Loucy (cell line): ENCODE measurements around the gene MRPS15.

Experiments used
- H2AFZ ChIP-seq: fragments of 200-600 bp; sonication (generic); 2 replicates; pipeline ENCODE4 v1.6.0; 2016; ENCODE audit warnings: antibody characterized with exemption, mild to moderate bottlenecking, low read length, moderate library complexity
- H3F3A ChIP-seq: fragments of 200-600 bp; 2 replicates; pipeline ENCODE4 v1.6.0; 2016; ENCODE audit warnings: antibody characterized with exemption, low read depth, mild to moderate bottlenecking
- H3K27me3 ChIP-seq: fragments of 200-600 bp; sonication (generic); 2 replicates; pipeline ENCODE4 v1.6.1; 2014; ENCODE audit warnings: low read length, mild to moderate bottlenecking; ENCODE audit not compliant: insufficient read depth, poor library complexity, severe bottlenecking
- H3K36me3 ChIP-seq: fragments of 200-600 bp; sonication (generic); 2 replicates; pipeline ENCODE4 v1.6.1; 2016; ENCODE audit warnings: low read length; ENCODE audit not compliant: insufficient read depth
- H3K4me1 ChIP-seq: fragments of 200-600 bp; sonication (generic); 2 replicates; pipeline ENCODE4 v1.5.1; 2014; ENCODE audit warnings: low read length, mild to moderate bottlenecking; ENCODE audit not compliant: insufficient read depth, poor library complexity, severe bottlenecking
- H3K4me2 ChIP-seq: fragments of 200-600 bp; sonication (generic); 2 replicates; pipeline ENCODE4 v1.6.0; 2014; ENCODE audit warnings: antibody characterized with exemption, low read length, low read depth, mild to moderate bottlenecking; ENCODE audit not compliant: poor library complexity, severe bottlenecking
- H3K4me3 ChIP-seq: fragments of 200-600 bp; sonication (generic); 2 replicates; pipeline ENCODE4 v1.5.1; 2014; ENCODE audit warnings: low read length, mild to moderate bottlenecking, mixed read lengths; ENCODE audit not compliant: poor library complexity, severe bottlenecking
- H3K79me2 ChIP-seq: fragments of 200-600 bp; sonication (generic); 2 replicates; pipeline ENCODE4 v1.6.1; 2014; ENCODE audit warnings: low read length; ENCODE audit not compliant: insufficient read depth
- H3K9ac ChIP-seq: fragments of 200-600 bp; sonication (generic); 2 replicates; pipeline ENCODE4 v1.6.0; 2014; ENCODE audit warnings: mild to moderate bottlenecking, low read depth, low read length, moderate library complexity; ENCODE audit not compliant: poor library complexity, severe bottlenecking
- H3K9me2 ChIP-seq: fragments of 200-600 bp; sonication (generic); replicated peaks from 2 replicates; pipeline ENCODE4 v1.6.1; 2016; ENCODE audit warnings: low read depth, low read length, mixed read lengths
- H3K9me3 ChIP-seq: fragments of 200-600 bp; sonication (generic); 2 replicates; pipeline ENCODE4 v1.6.1; 2014; ENCODE audit warnings: mild to moderate bottlenecking, antibody characterized with exemption, low read length, low read depth; ENCODE audit not compliant: insufficient read depth
- H4K20me1 ChIP-seq: fragments of 200-600 bp; sonication (generic); 2 replicates; pipeline ENCODE4 v1.6.0; 2014; ENCODE audit warnings: antibody characterized with exemption, low read length, mild to moderate bottlenecking; ENCODE audit not compliant: insufficient read depth, poor library complexity, severe bottlenecking
- EZH2phosphoT487 ChIP-seq: fragments of 200-600 bp; IDR thresholded peaks from 2 replicates; pipeline ENCODE4 v1.6.1; 2018; ENCODE audit warnings: antibody characterized with exemption, mild to moderate bottlenecking, moderate library complexity, borderline replicate concordance
- TF ChIP-seq, protein P1 (sequence below): fragments of 200-600 bp; sonication (generic); conservative IDR thresholded peaks from 2 replicates; pipeline ENCODE4 v1.5.1; 2014; ENCODE audit warnings: mild to moderate bottlenecking, antibody characterized with exemption, low read length

The MRPS15 gene

DNA sequence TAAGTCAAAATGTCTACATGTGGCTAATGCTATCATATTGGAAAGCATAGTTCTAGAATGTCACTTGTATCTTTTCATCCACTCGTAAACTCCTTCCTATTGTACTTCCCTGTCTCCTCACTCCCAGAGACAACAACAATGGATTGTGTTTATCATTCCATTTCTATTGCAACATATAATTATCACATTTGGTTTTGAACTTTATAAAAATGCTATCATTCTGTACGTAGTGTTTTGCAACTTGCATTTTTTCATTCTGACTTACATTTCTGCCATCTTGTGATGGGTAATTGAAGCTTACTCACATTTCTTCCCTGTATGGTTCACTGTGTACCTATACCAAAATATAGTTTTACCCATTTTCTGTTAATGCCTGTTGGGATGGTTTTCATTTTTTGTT is 33.0 kb upstream of the MRPS15 start:
- no peak for TF ChIP-seq EZH2phosphoT487
- TF ChIP-seq, protein P1, sequence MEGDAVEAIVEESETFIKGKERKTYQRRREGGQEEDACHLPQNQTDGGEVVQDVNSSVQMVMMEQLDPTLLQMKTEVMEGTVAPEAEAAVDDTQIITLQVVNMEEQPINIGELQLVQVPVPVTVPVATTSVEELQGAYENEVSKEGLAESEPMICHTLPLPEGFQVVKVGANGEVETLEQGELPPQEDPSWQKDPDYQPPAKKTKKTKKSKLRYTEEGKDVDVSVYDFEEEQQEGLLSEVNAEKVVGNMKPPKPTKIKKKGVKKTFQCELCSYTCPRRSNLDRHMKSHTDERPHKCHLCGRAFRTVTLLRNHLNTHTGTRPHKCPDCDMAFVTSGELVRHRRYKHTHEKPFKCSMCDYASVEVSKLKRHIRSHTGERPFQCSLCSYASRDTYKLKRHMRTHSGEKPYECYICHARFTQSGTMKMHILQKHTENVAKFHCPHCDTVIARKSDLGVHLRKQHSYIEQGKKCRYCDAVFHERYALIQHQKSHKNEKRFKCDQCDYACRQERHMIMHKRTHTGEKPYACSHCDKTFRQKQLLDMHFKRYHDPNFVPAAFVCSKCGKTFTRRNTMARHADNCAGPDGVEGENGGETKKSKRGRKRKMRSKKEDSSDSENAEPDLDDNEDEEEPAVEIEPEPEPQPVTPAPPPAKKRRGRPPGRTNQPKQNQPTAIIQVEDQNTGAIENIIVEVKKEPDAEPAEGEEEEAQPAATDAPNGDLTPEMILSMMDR = no peak
- Histone ChIP-seq H4K20me1 (no peaks in the 10 kb centered on the region), H3K9me3 (no peaks in the 10 kb centered on the region), H2AFZ (no peak overlapping the region), H3K79me2 (no peaks in the 10 kb centered on the region), H3K9ac (no peak overlapping the region), H3K27me3 (no peaks in the 10 kb centered on the region), H3K4me2 (no peak overlapping the region), H3F3A (no peaks in the 10 kb centered on the region), H3K9me2 (no peaks in the 10 kb centered on the region), H3K4me1 (no peaks in the 10 kb centered on the region), H3K4me3 (no peak overlapping the region), H3K36me3 (no peaks in the 10 kb centered on the region)

- H2AFZ ChIP-seq = no peak overlapping the region
- H3K27me3 ChIP-seq = no peaks in the 10 kb centered on the region
- H3K9me2 ChIP-seq = no peaks in the 10 kb centered on the region
- no peak overlapping the region for H3K4me3 ChIP-seq
- no peaks in the 10 kb centered on the region for H3F3A ChIP-seq
- H3K9me3 ChIP-seq = no peaks in the 10 kb centered on the region
- H3K79me2 ChIP-seq = no peaks in the 10 kb centered on the region
- H4K20me1 ChIP-seq = no peaks in the 10 kb centered on the region
- TF ChIP-seq EZH2phosphoT487 = no peak
- TF ChIP-seq, protein P1 = no peak
- no peak overlapping the region for H3K4me2 ChIP-seq
- no peaks in the 10 kb centered on the region for H3K36me3 ChIP-seq
- H3K4me1 ChIP-seq = no peaks in the 10 kb centered on the region
- no peak overlapping the region for H3K9ac ChIP-seq
Observed at GRCh38 chr1:36494971-36495370, 30.8 kb upstream of the MRPS15 start.

DNA sequence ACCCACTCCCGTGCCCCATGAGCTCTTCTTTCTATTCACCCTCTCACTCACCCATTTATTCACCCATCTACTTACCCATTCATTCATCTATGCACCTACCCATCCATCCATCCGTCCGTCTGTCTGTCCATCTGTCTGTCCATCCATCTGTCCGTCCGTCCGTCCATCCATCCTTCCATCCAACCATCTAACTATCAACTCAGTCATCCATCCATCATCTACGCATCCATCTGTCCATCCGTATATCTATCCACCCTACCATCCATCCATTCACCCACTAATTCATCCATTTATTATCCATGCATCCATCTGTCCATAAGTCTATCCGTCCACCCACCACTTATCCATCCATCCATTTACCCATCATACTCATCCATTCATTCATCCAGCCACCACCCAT is 29.3 kb upstream of the MRPS15 start:
- TF ChIP-seq, protein P1 = no peak
- no peak for TF ChIP-seq EZH2phosphoT487
- Histone ChIP-seq H3K9ac (no peak overlapping the region), H3K4me1 (no peaks in the 10 kb centered on the region), H3K79me2 (no peaks in the 10 kb centered on the region), H4K20me1 (no peaks in the 10 kb centered on the region), H3K27me3 (no peaks in the 10 kb centered on the region), H3K9me2 (no peaks in the 10 kb centered on the region), H3K36me3 (no peaks in the 10 kb centered on the region), H3F3A (no peaks in the 10 kb centered on the region), H2AFZ (no peak overlapping the region), H3K4me3 (no peak overlapping the region), H3K9me3 (no peaks in the 10 kb centered on the region), H3K4me2 (no peak overlapping the region)
